ENCODE data around the gene C8A. TPM values are rescaled to one million over a fixed set of nuclear protein-coding genes. Genes with fewer than 3 reads are reported as not detected.

The C8A gene
- total RNA-seq, 1 experiment from 2014 or later, result 0.13 TPM

DNA sequence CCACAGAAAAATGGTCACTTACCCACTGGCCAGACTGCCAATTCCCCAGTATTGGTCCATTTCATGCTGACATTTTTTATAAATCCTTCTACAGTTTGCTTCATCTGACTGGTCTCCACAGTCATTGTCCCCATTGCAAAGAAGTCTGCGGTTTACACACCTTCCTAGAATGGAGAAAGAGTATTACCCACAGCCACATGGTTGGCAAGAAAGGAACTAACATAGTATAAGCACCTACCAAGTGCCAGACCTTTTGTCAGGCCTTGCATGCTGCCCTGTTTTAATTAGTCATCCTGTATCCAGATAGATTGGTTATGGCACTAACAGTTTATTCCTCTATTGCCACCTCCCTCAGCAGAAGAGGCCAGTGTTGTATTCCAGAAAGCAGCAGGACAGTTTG, 100.1 kb downstream of the C8A start:
- H3K27ac Mint-ChIP-seq, result no peak overlapping the region
- H3K4me3 Mint-ChIP-seq, result no peak overlapping the region
- H3K27me3 Mint-ChIP-seq (ENCODE audit: low read depth), result peaks cover 3% of the 10 kb centered on the region; the same call in 1 of the 2 replicates
- POLR2A ChIA-PET, result no interaction called here
- no peaks in the 10 kb centered on the region for H3K9me3 Mint-ChIP-seq
- H3K4me1 Mint-ChIP-seq, result no peaks in the 10 kb centered on the region
- no peaks in the 10 kb centered on the region for H3K36me3 Mint-ChIP-seq
- CTCF ChIA-PET, result no interaction called here
- no peak for DNase-seq (ENCODE audit: low spot score)
- TF ChIP-seq FOXP1 (CRISPR knock-in tag; IDR thresholded peaks at IDR 0.05; ENCODE audit: borderline replicate concordance) (no peak), ZNF396 (CRISPR knock-in tag; IDR thresholded peaks at IDR 0.05; ENCODE audit: borderline replicate concordance) (no peak), STAT6 (CRISPR knock-in tag; conservative IDR thresholded peaks at IDR 0.05; ENCODE audit: low read depth) (no peak), OVOL2 (CRISPR knock-in tag; IDR thresholded peaks at IDR 0.05; ENCODE audit: borderline replicate concordance) (no peak), TP53 (CRISPR knock-in tag; IDR thresholded peaks at IDR 0.05) (no peak), ERG (CRISPR knock-in tag; IDR thresholded peaks at IDR 0.05) (no peak), TCF7 (CRISPR knock-in tag; IDR thresholded peaks at IDR 0.05; ENCODE audit: low read depth) (no peak), NFE2L1 (CRISPR knock-in tag; IDR thresholded peaks at IDR 0.05) (no peak), ARID4B (CRISPR knock-in tag; IDR thresholded peaks at IDR 0.05; ENCODE audit: borderline replicate concordance) (no peak), PRRX2 (CRISPR knock-in tag; IDR thresholded peaks at IDR 0.05) (no peak), ZMAT4 (CRISPR knock-in tag; IDR thresholded peaks at IDR 0.05) (no peak)
- ATAC-seq, result no peak

- ATAC-seq (no peak), DNase-seq (ENCODE audit: low spot score) (no peak)
- Mint-ChIP-seq H3K4me3 (no peak overlapping the region), H3K27ac (no peak overlapping the region), H3K36me3 (no peaks in the 10 kb centered on the region), H3K4me1 (no peaks in the 10 kb centered on the region), H3K27me3 (ENCODE audit: low read depth) (no peaks in the 10 kb centered on the region), H3K9me3 (no peaks in the 10 kb centered on the region)
- CTCF ChIA-PET, result no interaction called here
- TF ChIP-seq GRHL2 (CRISPR knock-in tag; IDR thresholded peaks at IDR 0.05; ENCODE audit: insufficient replicate concordance, severe bottlenecking) (no peak), NFE2L1 (CRISPR knock-in tag; IDR thresholded peaks at IDR 0.05) (no peak), ELF4 (CRISPR knock-in tag; IDR thresholded peaks at IDR 0.05; ENCODE audit: low read depth) (no peak), ZBTB43 (CRISPR knock-in tag; IDR thresholded peaks at IDR 0.05) (no peak), ZNF671 (CRISPR knock-in tag; IDR thresholded peaks at IDR 0.05) (no peak), FOXK1 (CRISPR knock-in tag; IDR thresholded peaks at IDR 0.05) (no peak), MYBL2 (CRISPR knock-in tag; IDR thresholded peaks at IDR 0.05) (no peak), ZNF138 (CRISPR knock-in tag; conservative IDR thresholded peaks at IDR 0.05) (no peak), FOXP1 (CRISPR knock-in tag; IDR thresholded peaks at IDR 0.05; ENCODE audit: borderline replicate concordance) (no peak), SP1 (CRISPR knock-in tag; conservative IDR thresholded peaks at IDR 0.05) (no peak), CREM (CRISPR knock-in tag; IDR thresholded peaks at IDR 0.05) (no peak), NR2C2 (CRISPR knock-in tag; IDR thresholded peaks at IDR 0.05) (no peak), STAT6 (CRISPR knock-in tag; conservative IDR thresholded peaks at IDR 0.05; ENCODE audit: low read depth) (no peak)
- TF ChIP-seq, protein P1, sequence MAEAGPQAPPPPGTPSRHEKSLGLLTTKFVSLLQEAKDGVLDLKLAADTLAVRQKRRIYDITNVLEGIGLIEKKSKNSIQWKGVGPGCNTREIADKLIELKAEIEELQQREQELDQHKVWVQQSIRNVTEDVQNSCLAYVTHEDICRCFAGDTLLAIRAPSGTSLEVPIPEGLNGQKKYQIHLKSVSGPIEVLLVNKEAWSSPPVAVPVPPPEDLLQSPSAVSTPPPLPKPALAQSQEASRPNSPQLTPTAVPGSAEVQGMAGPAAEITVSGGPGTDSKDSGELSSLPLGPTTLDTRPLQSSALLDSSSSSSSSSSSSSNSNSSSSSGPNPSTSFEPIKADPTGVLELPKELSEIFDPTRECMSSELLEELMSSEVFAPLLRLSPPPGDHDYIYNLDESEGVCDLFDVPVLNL (CRISPR knock-in tag; IDR thresholded peaks at IDR 0.05; ENCODE audit: borderline replicate concordance, low read depth), result no peak
- POLR2A ChIA-PET, result no interaction called here
These were observed 103.3 kb downstream of the C8A start for GRCh38 chr1:56957931-56958330.
